Measurements from ENCODE around the gene STX5.
"Not testable (repeated sequence)": the region's sequence is repeated elsewhere in the genome, so short reads cannot be mapped to it uniquely, and the experiment has no call there.

Gene STX5

DNA sequence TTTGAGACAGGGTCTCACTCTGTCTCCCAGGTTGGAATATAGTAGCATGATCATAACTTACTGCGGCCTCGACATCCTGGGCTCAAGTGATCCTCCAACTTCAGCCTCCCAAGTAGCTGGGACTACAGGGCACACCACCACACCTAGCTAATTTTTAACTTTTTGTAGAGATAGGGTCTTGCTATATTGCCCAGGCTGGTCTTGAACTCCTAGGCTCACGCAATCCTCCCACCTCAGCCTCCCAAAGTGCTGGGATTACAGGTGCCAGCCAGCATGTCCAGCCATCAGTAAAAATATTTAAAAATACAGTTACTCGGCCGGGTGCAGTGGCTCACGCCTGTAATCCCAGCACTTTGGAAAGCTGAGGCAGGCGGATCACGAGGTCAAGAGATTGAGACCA is 3.7 kb downstream of the STX5 start:
- DNase-seq (ENCODE audit: low read depth) = not testable (repeated sequence)

DNA sequence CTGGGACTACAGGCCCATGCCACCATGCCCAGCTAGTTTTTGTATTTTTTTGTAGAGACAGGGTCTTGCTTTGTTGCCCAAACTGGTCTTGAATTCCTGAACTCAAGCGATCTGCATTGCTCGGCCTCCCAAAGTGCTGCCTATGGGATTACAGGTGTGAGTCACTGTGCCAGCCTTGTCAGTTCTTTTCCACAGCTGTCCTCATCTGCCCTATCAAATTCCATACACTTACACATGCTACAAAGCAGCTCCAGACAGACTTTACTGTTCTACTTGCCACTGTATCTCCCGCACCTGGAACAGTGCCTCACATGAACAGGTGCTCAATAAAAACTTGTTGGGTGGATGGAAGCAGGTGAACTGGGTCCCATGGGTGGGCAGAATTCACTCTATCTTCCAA is 8.2 kb downstream of the STX5 start:
- no peak for DNase-seq (ENCODE audit: low read depth)

DNA sequence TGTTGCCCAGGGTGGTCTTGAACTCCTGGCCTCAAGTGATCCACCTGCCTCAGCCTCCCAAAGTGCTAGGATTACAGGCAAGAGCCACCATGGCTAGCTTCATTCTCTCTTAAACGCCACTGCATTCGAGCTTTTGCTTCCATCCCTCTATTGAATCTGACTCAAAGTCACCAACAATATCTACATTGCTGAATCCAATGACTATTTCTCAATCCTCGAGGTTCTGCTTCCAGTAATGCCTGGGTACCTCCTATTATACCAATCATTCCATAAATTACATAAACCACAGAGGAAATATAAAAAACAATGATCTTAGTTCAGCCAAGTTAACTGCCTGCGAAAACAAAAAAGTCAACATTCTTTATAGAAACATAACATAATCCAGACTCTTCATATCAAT is 14.7 kb downstream of the STX5 start:
- DNase-seq (ENCODE audit: low read depth) = no peak

- DNase-seq (ENCODE audit: low read depth) = no peak
These were observed 15.3 kb downstream of the STX5 start for GRCh38 chr11:62816557-62816956.

DNA sequence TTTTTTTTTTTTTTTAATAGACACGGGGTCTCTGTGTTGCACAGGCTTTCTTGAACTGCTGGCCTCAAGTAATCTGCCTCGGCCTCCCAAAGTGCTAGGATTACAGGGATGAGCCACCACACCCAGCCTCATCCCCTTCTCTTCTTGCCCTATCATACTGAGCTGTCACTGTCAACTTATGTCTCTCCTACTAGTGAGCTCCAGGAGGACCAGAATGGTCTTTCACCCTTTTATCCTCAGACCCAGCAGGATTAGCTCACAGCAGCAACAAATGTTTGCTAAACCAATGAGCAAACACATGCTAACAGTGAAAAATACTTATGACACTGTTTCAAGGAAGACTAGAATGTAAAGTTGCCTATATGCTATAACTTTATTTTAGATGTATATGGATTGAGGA is 20.2 kb downstream of the STX5 start:
- DNase-seq (ENCODE audit: low read depth) = no peak

DNA sequence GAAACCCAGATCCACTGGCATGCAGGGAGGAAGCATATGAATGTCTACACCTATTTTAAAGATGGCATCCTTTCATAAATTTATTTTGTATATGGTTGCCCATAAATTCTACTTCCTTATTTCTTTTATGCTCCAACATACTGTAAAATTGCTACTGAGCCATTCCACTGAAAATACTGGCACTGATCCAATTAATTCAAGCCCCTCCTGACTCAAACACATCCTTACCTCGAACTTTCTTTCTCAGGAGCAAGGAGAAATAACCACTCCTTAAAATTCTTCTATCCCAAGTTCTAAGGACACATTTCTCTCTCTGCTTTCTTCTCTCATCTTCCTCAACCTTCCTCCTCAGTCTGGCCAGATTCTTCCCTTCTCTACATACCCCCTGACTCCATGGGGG is 21.1 kb downstream of the STX5 start:
- no peak for DNase-seq (ENCODE audit: low read depth)

DNA sequence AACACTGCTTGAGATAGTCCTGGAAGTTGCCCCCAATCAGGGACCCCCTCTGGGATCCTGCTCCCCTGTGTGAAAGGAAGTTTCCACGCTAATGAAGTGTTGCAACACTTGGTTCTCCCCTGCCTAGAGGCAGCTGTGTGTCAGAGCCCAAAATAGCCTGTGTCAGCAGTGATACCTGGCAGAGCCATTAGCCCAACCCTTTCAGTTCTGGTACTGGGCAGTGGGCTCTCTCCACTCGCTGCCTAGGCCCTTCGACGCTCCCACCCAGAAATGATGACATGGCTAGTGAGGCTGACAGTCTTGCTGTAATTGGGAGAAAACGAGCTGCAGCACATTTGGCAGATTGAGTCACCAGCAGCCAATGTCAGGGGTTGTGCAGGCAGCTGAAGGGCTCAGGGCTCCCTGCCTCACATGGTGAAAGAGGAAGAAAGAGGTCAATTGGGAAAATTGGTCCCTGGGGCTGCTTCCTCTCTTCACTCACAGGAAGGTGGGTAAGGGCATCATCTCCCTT is 25.2 kb downstream of the STX5 start:
- DNase-seq (ENCODE audit: low read depth) = no peak

DNA sequence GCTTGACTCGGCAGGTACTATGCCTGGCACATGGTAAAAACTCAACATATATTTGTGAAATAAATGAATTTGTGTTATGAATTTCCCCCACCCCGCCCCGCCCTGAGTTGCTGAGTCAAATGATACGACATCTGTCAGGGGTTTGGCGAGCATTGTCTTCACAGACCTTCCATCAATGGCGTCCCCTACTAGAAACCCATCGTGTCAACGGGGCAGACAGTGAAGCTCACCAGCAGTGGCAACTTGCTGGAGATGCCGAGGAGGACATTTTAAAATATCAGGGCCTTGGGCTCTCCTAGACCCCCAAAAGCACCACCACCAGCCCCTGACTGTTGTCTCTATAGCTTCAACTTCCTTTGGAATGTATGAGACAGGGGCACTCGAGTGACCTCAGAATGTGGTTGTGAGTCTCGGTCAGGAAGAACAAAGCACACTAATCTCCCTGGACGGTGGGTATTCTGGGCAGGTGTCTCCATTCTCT is 25.9 kb downstream of the STX5 start:
- no peak for DNase-seq (ENCODE audit: low read depth)

DNA sequence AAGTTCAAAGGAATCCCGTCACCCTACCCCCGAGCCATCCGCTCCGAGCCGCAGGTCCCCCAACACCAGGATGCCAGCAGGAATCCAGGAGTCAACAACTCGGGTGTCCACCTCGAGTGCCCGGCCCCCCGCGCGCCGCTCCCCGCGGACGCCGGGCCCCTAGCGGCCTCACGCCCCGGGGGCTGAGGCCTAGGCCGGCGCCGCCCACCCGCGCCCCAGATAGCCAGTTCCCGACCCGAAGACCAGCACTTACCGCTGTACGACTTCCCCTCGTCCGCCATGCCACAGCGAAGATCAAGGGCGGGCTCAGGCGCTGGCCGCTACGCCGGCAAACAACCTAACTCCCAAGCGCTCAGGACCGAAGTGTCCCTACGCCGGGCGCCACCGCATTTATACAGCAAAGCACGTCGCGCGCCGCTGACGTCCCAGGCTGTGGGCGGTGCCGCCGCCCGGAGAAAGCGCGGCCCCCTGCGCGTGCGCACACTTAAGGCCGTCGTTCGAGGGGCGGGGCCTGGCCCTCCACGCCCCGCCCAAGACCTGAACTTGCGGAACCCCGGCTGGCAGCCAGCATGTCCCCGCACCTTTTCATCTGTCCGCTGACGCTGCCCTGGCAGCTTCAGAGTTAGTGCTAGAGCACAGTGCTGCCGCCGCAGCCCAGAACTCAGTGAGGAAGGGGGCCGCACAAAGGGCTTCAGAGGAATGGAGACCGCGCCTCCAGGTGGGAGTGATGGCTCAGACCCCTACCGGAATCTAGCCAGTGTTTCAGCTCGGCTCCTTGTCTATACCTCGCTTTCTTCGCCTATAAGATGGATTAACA is 26.6 kb downstream of the STX5 start, which contains the start of gene NXF1:
TSS of gene NXF1 (minus strand) at position 365 of the 817 bp plus-strand sequence. CDS start at position 281, 84 bp downstream.
- peak; percentile 86 for DNase-seq (ENCODE audit: low read depth)

DNA sequence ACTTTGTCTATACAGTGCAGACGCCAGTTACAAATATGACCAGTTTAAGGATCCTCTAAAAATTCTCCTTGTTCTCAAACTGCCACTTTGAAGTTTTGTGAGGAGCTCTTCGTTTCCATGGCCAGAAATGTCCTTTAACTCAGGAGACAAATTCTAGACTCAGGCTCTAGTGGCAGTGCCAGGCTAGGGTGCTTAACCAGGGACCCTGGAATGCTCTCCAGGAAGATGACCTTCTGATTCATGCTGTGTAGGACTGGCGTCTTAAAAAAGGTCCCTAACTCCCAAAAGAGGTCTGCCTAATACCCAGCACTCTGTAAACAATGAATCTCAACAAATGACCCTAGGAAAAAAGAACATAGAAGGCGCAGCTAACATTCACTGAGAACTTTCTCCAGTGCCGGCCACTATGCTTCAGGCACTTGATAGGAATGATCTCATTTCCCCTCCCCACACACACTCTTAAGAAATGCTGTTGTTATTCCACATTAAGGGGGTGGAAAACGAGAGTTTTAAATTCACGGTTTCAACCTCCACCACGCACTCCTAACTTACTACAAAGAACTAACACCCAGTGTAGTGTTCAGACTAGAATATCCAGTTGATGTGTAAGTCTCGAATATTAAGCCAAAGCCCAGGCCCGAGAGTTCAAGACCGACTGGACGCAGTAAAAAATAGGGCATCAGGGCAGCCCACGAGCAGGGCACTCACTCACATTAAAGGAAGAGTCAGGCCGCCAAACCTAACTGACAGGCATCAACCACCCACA is 27.4 kb downstream of the STX5 start:
- DNase-seq (ENCODE audit: low read depth) = peak; percentile 19

DNA sequence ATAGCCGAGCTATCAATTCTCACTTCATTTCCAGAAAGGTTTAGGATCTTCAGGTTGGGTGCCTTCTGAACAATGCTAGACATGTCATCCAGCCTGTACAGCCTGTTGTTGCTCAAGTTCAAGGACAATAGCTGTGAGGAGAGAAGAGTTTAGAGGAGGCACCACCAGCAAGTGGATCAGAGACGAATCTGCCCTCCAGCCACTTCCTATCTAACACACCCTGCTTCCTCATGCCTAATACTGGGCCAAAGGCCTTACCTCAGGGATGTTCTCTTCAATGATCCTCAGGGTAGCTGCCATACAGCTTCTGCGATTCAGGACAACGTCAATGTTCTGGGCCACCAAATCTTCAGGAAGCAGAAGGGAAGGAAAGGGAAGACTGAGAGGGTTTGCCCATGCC is 30.8 kb downstream of the STX5 start:
- no peak for DNase-seq (ENCODE audit: low read depth)

- DNase-seq (ENCODE audit: low read depth) = no peak
These were observed 32.4 kb downstream of the STX5 start for GRCh38 chr11:62799486-62799885.

- no peak for DNase-seq (ENCODE audit: low read depth)
These were observed 35.6 kb downstream of the STX5 start for GRCh38 chr11:62796281-62796680.

GRCh38 chr11:62794201-62794775 is 37.6 kb downstream of the STX5 start:
- DNase-seq (ENCODE audit: low read depth) = no peak

GRCh38 chr11:62792202-62792575 is 39.7 kb downstream of the STX5 start:
- no peak for DNase-seq (ENCODE audit: low read depth)

DNA sequence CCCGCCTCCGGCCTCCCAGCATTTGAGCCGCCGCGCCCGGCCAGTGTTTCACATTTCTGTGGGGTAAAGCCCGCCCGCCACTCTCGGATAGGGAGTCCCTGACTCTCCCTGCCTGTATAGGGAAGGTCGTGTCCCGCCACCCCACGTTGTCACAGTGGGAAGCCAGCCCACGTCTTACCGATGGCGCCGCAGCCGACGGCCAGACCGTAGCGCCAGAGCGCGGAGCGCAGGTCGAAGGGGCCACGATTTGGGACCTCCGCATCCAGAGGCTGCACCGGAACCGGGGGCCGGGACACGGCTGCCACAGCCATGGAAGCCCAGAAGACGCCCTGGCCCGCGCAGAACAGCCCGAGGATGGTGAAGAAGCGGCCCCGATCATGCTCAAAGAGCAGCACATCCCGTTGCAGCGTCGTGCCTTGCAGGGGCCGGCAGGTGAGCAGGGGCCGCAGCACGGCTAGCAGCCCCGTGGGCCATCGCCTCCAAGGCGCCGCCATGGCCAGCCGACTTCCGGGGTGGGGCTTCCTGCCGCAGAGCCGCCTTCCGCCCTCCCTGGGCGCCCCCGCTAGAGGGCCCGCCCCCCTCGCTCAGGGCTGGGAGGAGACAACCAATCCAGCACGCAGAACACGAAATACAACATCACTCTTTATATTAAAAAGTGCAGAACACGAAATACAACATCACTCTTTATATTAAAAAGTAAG is 40.2 kb downstream of the STX5 start, which contains the start of gene TMEM223:
TSS of gene TMEM223 (minus strand) at position 506 of the 701 bp plus-strand sequence. CDS start at position 494, 12 bp downstream.
- DNase-seq (ENCODE audit: low read depth) = peak; percentile 54

- DNase-seq (ENCODE audit: low read depth) = no peak
These were observed 42.3 kb downstream of the STX5 start for GRCh38 chr11:62789576-62789975.

DNA sequence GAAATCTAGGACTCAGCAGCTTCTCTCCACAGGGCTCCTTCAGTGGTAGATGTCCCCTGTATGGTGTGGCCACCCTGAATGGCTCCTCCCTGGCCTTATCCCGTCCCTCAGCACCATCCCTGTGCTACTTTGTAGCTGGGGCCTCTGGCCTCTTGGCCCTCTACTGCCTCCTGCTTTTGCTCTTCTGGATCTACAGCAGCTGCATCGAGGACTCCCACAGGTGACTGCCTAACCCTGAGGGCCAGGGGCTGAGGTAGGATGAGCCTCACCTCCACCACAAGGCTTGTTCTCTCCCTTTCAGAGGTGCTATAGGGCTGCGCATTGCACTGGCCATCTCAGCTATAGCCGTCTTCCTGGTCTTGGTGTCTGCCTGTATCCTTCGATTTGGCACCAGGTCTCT is 42.9 kb downstream of the STX5 start:
- no peak for DNase-seq (ENCODE audit: low read depth)

- peak; percentile 94 for DNase-seq (ENCODE audit: low read depth)
These were observed 44.7 kb downstream of the STX5 start, which contains the start of gene TMEM179B for GRCh38 chr11:62787005-62787759. Gene TMEM179B, plus strand, starts transcription at chr11:62787402. Its CDS starts 30 bp downstream, at chr11:62787432.

- DNase-seq (ENCODE audit: low read depth) = peak; percentile 69
These were observed 45.4 kb downstream of the STX5 start for GRCh38 chr11:62786318-62787004.

All from GM04504 (cell line).